Stomach (tissue), 4 donors: ENCODE measurements around the gene TEKTIP1.

Source experiments
- EP300 ChIP-seq: sonication (generic); formaldehyde crosslinking; IDR thresholded peaks from one replicate; pipeline ENCODE4 v1.6.1; 2017; ENCODE audit warnings: antibody characterized with exemption
- POLR2A ChIP-seq, 4 donors: fragments of 450-650 bp; IDR thresholded peaks; one replicate each; pipeline ENCODE4 v1.6.1; 2016; ENCODE audit warnings: antibody characterized with exemption in 4 of 4, control low read depth in 2 of 4, mild to moderate bottlenecking in 1 of 4, moderate library complexity in 1 of 4
- POLR2AphosphoS5 ChIP-seq, 3 donors: sonication (generic); formaldehyde crosslinking; IDR thresholded peaks; one replicate each; pipeline ENCODE4 v1.6.1; 2016; ENCODE audit warnings: antibody characterized with exemption in 3 of 3
- TF ChIP-seq, protein P1 (sequence below), 7 experiments: fragments of 450-650 bp in 4 of 7; fragments of 200-600 bp in 3 of 7; sonication (generic) in 3 of 7; IDR thresholded peaks; one replicate each; pipeline ENCODE4 v1.5.1; 2016 to 2019; ENCODE audit warnings: antibody characterized with exemption in 7 of 7, control low read depth in 2 of 7, mild to moderate bottlenecking in 1 of 7

DNA sequence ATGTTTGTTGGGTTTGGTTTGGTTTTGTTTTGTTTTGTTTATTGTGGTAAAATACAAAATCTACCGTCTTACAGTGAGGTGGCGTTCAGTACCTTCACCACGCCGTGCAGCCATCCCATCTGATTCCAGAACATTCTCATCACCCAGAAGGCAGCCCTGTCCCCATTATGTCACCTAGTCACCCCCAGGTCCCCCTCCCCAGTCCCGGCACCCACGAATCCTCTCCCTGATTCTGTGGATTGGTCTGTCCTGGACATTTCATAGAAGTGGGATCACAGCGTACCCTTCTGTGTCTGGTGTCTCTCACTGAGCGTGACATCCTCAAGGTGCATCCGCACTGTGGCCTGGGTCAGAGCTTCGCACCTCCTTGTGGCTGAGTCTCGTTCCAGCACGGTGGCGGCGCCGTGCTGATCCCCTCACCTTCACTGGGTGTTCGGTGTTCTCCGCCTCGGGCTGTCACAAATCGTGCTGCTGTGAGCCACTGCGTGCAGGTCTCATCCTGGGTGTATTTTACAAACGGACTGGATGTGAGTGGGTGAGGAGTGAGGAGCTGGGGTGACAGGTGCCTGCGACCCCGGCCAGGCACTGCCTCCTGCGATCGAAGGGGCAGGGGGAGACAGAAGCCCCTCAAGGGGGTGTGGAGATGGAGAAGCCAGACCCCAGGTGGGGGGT lies 580 bp upstream of the TEKTIP1 start:
- TF ChIP-seq, protein P1, sequence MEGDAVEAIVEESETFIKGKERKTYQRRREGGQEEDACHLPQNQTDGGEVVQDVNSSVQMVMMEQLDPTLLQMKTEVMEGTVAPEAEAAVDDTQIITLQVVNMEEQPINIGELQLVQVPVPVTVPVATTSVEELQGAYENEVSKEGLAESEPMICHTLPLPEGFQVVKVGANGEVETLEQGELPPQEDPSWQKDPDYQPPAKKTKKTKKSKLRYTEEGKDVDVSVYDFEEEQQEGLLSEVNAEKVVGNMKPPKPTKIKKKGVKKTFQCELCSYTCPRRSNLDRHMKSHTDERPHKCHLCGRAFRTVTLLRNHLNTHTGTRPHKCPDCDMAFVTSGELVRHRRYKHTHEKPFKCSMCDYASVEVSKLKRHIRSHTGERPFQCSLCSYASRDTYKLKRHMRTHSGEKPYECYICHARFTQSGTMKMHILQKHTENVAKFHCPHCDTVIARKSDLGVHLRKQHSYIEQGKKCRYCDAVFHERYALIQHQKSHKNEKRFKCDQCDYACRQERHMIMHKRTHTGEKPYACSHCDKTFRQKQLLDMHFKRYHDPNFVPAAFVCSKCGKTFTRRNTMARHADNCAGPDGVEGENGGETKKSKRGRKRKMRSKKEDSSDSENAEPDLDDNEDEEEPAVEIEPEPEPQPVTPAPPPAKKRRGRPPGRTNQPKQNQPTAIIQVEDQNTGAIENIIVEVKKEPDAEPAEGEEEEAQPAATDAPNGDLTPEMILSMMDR (IDR thresholded peaks at IDR 0.05), result no peak
- no peak for TF ChIP-seq POLR2AphosphoS5 (IDR thresholded peaks at IDR 0.05)
- no peak for TF ChIP-seq POLR2A (IDR thresholded peaks at IDR 0.05)
- TF ChIP-seq EP300, result no peak
